Activated CD8-positive, alpha-beta T cell treated with anti-CD3 and anti-CD28 coated beads, Interleukin-2, amount 10 ng/mL, durations not matched to agents 7 days and 5 days (primary cell): ENCODE results near the gene MAFB. TPM values are rescaled to one million over a fixed set of nuclear protein-coding genes. Genes with fewer than 3 reads are reported as not detected.

Source experiments
- ATAC-seq: fragments of 150-1000 bp; cut with Tn5 transposase; one replicate; pipeline ENCODE4 v1.10.0; 2021; ENCODE audit warnings: moderate library complexity
- CTCF ChIA-PET: fragments of 350-600 bp; sonication (Branson Sonifier 250); formaldehyde crosslinking; loops from one replicate; lab custom pipeline; 2021; ENCODE audit warnings: antibody characterized with exemption; lab: Charles Lee
- POLR2A ChIA-PET: fragments of 350-600 bp; sonication (Branson Sonifier 250); formaldehyde crosslinking; loops from one replicate; lab custom pipeline; 2021; ENCODE audit warnings: antibody characterized with exemption; lab: Charles Lee
- DNase-seq: peaks from one replicate; pipeline ENCODE4 v3.0.0-alpha.2; 2020
- H3K27ac Mint-ChIP-seq: one replicate; pipeline ENCODE4 v1.8.0; 2021; ENCODE audit warnings: mild to moderate bottlenecking, mixed read lengths
- H3K27me3 Mint-ChIP-seq: one replicate; pipeline ENCODE4 v1.8.0; 2021; ENCODE audit warnings: low read depth, mixed read lengths
- H3K36me3 Mint-ChIP-seq: one replicate; pipeline ENCODE4 v1.8.0; 2021; ENCODE audit warnings: low read depth, mixed read lengths
- H3K4me1 Mint-ChIP-seq: one replicate; pipeline ENCODE4 v1.8.0; 2021; ENCODE audit warnings: low read depth, mixed read lengths
- H3K4me3 Mint-ChIP-seq: one replicate; pipeline ENCODE4 v1.8.0; 2021; ENCODE audit warnings: mild to moderate bottlenecking, mixed read lengths
- H3K9me3 Mint-ChIP-seq: one replicate; pipeline ENCODE4 v1.8.0; 2022; ENCODE audit warnings: mixed read lengths; ENCODE audit not compliant: insufficient read depth
- total RNA-seq, 2 experiments: library from RNA; stranded (reverse); gene quantifications; one replicate each; pipeline ENCODE4 v1.2.3, GENCODE V29; 2021

The MAFB gene
- total RNA-seq, 2 experiments from 2014 or later, result 0.08 TPM; not detected in 1

DNA sequence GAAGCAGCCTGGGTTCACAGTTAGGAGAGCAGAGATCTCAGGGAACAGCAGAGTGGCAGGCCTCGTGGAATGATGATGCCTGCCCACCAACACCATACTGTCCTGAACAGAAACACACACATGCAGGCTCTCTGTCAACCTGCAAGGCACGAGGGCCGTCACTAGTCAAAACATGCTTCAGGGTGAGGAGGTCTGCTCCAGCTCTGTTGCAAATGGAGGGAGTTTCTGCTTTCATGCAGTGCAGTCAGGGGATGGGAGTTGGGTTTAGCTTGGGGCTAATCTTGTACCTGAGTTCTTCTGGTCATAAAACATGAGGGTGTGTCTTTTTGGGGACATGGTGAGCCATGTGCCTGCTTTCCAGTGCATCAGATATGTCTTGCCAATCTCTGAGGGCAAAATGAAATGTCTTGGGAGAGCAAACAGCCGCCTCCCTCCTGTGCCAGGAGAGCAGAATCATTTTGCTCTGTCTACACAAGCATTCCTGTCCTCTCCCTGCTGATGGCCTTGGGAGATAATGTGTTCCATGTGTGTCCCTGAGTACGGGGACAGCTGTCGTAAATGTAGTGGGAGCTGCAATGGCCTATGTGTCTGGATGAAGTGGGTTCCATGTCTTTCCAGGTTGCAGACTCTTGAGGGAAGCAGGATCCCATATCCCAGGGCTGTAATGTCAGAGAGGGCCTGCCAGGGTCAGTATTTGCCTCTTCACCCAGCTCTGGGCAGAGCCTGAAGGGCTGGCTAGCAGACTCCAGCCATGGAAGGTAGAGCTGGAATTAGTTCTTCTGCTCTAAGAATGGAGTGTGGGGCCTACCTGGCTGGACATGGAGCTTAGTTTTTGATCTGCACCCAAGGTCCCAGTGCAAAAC lies 40.6 kb downstream of the MAFB start:
- Mint-ChIP-seq H3K36me3 (no peaks in the 10 kb centered on the region), H3K27me3 (peaks cover 6% of the 10 kb centered on the region)
- CTCF ChIA-PET, result no interaction called here

DNA sequence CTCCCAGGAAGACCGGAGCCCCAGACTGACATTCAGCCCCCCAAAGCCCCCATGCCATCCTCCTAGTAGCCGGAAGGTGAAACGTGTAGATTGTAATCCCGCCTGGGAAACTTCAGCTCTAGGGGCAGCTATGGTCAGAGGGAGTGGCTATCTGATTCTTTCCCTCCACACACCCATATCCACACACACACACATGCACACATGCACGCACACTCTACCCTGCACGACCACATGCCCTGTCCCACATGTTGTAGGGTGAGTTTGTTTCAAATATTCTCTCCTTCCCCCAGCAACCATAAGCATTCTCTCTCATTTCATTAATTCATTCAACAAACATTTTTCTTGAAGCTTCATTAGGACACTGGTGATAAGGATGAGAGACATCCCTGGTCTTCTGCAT lies 42.2 kb downstream of the MAFB start:
- ATAC-seq, result no peak
- H3K27ac Mint-ChIP-seq, result no peak overlapping the region
- H3K9me3 Mint-ChIP-seq, result no peaks in the 10 kb centered on the region
- ChIA-PET CTCF (no interaction called here), POLR2A (no interaction called here)
- DNase-seq, result no peak
- peaks cover 6% of the 10 kb centered on the region for H3K27me3 Mint-ChIP-seq
- no peaks in the 10 kb centered on the region for H3K36me3 Mint-ChIP-seq
- no peak overlapping the region for H3K4me3 Mint-ChIP-seq
- H3K4me1 Mint-ChIP-seq, result no peaks in the 10 kb centered on the region

More for the DNA sequence above, 40.6 kb downstream of the MAFB start:
- DNase-seq, result no peak
- POLR2A ChIA-PET, result no interaction called here
- no peak for ATAC-seq
- Mint-ChIP-seq H3K4me1 (no peaks in the 10 kb centered on the region), H3K9me3 (no peaks in the 10 kb centered on the region), H3K27ac (no peak overlapping the region), H3K4me3 (no peak overlapping the region)

DNA sequence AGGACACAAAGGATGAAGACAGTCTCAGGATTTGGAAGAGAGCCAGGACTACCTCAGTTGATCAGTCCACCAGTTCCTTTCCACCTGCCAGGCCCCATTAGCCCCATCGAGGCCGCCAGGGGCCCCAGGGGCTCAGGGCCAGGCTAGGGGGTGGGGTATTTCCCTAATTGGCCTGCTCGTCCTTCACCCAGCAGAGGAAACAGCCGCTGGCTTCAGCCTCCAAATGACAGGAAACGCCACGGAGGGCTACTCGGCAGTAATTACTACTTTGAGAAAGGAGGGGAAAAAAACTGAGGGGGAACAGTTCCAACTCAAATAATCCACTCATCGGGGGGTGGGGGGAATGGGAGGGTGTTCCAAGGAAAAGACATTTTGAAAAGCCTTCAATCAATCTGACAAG lies 42.7 kb downstream of the MAFB start:
- no peak overlapping the region for H3K27ac Mint-ChIP-seq
- no peaks in the 10 kb centered on the region for H3K9me3 Mint-ChIP-seq
- H3K4me1 Mint-ChIP-seq, result no peaks in the 10 kb centered on the region
- ATAC-seq, result no peak
- CTCF ChIA-PET, result no interaction called here
- no peaks in the 10 kb centered on the region for H3K36me3 Mint-ChIP-seq
- no peak overlapping the region for H3K4me3 Mint-ChIP-seq
- H3K27me3 Mint-ChIP-seq, result peaks cover 6% of the 10 kb centered on the region
- POLR2A ChIA-PET, result no interaction called here
- no peak for DNase-seq

DNA sequence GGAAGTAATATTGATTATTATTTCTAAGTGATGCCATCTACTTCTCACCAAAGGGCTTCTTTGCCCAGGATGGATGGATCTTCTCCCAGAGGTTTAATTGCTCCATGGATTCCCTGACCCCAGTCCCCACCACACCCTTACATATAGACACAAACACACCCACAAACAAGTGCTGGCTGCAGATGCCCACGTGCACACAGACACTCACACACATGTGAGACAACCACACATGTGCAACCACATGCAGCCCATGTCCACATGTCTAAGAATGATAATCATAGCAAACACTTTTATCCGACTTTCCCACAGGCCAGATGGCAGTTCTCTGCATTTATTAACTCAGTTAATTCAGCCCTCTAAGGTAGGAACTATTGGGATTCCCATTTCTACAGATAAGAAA lies 44.2 kb downstream of the MAFB start:
- no peak for DNase-seq
- no peaks in the 10 kb centered on the region for H3K4me1 Mint-ChIP-seq
- no peak overlapping the region for H3K27ac Mint-ChIP-seq
- H3K27me3 Mint-ChIP-seq, result peaks cover 6% of the 10 kb centered on the region
- no peaks in the 10 kb centered on the region for H3K9me3 Mint-ChIP-seq
- CTCF ChIA-PET, result no interaction called here
- ATAC-seq, result no peak
- POLR2A ChIA-PET, result no interaction called here
- no peaks in the 10 kb centered on the region for H3K36me3 Mint-ChIP-seq
- H3K4me3 Mint-ChIP-seq, result no peak overlapping the region

DNA sequence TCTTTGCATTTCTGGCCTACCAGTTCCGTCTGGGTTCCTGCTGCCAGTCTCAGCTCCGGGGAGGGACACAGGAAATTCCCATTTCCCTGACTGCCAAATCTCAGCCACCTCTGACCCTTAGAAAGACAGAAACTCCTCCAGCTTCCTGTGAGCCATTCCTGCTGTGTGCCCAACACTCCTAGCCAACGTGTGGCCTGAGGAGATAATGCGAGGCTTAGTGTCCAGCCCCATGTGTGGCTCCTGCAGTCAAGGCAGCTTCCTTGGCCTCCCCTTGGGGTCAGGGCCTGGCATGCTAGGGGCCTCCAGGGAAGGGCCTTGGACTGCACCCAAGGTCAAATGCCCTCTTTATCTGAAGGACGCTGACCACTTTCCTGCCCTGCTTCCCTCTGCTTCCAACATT lies 45.1 kb downstream of the MAFB start:
- CTCF ChIA-PET, result no interaction called here
- H3K27me3 Mint-ChIP-seq, result peaks cover 6% of the 10 kb centered on the region
- H3K4me3 Mint-ChIP-seq, result no peak overlapping the region
- H3K27ac Mint-ChIP-seq, result no peak overlapping the region
- no peaks in the 10 kb centered on the region for H3K9me3 Mint-ChIP-seq
- H3K4me1 Mint-ChIP-seq, result no peaks in the 10 kb centered on the region
- no peaks in the 10 kb centered on the region for H3K36me3 Mint-ChIP-seq
- POLR2A ChIA-PET, result no interaction called here
- ATAC-seq, result no peak
- no peak for DNase-seq

DNA sequence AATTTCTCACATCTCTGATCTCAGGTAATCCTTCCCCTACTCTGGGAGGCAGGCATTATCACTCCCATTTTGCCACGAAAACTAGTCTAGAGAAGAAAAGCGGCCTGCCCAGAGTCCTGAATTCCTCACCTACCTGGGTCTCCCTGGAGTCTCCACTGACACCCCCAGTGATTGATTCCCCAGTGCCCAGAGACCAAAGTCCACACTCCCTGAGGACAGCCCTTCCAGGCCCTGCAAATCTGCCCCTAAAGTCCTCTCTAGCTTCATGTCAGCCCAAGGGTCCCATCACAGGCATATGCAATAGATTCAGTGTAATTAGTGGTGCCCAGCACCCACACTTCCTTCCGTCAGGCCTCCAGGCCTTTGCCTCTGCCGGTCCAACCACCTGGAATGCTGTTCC lies 47.2 kb downstream of the MAFB start:
- H3K27ac Mint-ChIP-seq, result no peak overlapping the region
- peaks cover 1% of the 10 kb centered on the region for H3K27me3 Mint-ChIP-seq
- H3K36me3 Mint-ChIP-seq, result no peaks in the 10 kb centered on the region
- ChIA-PET CTCF (interaction anchor here (0.9 kb wide), 1 partner anchor 13 kb away, joined by 3 read pairs; no protein-coding TSS in a partner anchor), POLR2A (no interaction called here)
- H3K9me3 Mint-ChIP-seq, result no peaks in the 10 kb centered on the region
- H3K4me1 Mint-ChIP-seq, result no peaks in the 10 kb centered on the region
- no peak overlapping the region for H3K4me3 Mint-ChIP-seq
- DNase-seq (no peak), ATAC-seq (no peak)

DNA sequence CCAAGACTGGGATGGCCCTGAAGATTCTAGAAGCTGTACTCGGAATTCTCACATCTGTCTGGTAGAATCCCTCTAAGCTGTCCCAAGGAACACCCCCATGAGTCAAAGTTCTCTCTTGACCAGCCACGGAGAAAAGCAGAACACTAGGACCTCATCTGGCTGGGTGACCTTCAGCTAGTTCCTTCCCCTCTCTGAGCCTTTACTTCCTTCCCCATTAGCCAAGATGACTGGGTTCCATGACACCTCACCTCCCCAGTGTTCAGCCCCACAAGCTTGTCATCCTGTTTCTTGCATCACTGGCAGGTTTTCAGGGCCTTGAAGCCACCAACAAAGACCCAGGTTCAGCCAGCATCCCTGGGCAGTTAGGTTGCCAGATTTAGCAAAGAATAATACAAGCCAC lies 47.8 kb downstream of the MAFB start:
- H3K27me3 Mint-ChIP-seq, result no peaks in the 10 kb centered on the region
- ATAC-seq, result no peak
- CTCF ChIA-PET, result interaction anchor here (0.9 kb wide), 1 partner anchor 13 kb away, joined by 3 read pairs; no protein-coding TSS in a partner anchor
- H3K27ac Mint-ChIP-seq, result no peak overlapping the region
- H3K9me3 Mint-ChIP-seq, result no peaks in the 10 kb centered on the region
- H3K36me3 Mint-ChIP-seq, result no peaks in the 10 kb centered on the region
- POLR2A ChIA-PET, result no interaction called here
- H3K4me1 Mint-ChIP-seq, result no peaks in the 10 kb centered on the region
- no peak for DNase-seq
- no peak overlapping the region for H3K4me3 Mint-ChIP-seq

DNA sequence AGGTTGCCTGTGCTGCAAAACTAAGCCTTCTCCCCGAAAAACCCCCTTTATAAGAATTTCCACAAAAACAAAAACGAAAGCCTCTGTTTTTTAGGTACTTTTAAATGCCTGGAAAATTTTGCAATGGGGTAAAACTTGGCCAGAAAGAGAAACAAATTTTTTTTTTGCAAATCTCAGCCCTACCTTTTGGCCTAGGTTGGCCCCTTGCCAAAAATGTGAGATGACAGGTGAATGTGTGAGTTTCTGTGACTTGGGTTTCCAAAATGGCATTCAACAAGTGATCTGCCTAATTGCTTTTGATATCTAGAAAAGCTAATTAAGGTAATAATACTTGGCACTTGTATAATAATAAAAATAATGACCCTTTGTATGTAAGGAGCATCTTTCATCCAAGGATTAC lies 48.4 kb downstream of the MAFB start:
- CTCF ChIA-PET, result no interaction called here
- Mint-ChIP-seq H3K27ac (no peak overlapping the region), H3K27me3 (no peaks in the 10 kb centered on the region)

DNA sequence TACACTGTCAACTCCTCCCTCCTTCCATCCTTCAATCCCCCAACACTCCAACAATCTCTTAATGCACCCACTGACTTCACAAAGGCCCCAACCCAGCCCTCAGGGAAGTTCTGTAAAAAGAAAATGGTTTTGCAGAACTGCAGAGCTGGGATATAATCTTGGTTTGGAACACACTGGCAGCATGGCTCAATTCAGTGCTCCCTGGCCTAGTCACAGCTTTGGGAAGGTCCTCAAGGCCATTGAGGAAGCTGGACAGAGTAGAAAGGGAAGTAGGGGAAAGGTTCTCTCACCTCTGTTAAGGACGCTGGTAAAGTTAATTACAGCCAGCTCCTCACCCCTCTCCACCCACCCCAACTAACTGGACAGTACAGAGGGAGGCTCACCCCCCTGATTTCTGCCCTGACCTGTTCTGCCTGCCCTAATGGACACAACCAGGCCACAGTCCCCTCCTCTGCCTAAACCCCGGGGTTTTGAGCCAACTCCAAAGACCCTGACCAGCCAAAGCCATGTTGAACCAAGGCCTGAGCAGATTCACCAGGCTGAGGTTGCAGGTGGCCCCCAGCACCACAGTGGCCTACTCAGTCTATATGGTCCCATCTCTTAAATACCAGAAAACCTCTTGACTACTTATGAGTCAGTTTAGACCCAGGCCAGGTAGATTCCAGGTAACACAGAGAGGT lies 49.2 kb downstream of the MAFB start:
- Mint-ChIP-seq H3K27ac (no peak overlapping the region), H3K4me3 (no peak overlapping the region), H3K9me3 (no peaks in the 10 kb centered on the region), H3K27me3 (no peaks in the 10 kb centered on the region), H3K4me1 (no peaks in the 10 kb centered on the region), H3K36me3 (no peaks in the 10 kb centered on the region)
- DNase-seq (no peak), ATAC-seq (no peak)
- CTCF ChIA-PET, result no interaction called here
- POLR2A ChIA-PET, result no interaction called here

More for the DNA sequence above, 48.4 kb downstream of the MAFB start:
- H3K36me3 Mint-ChIP-seq, result no peaks in the 10 kb centered on the region
- POLR2A ChIA-PET, result no interaction called here
- H3K4me3 Mint-ChIP-seq, result no peak overlapping the region
- DNase-seq (no peak), ATAC-seq (no peak)
- no peaks in the 10 kb centered on the region for H3K4me1 Mint-ChIP-seq
- H3K9me3 Mint-ChIP-seq, result no peaks in the 10 kb centered on the region

DNA sequence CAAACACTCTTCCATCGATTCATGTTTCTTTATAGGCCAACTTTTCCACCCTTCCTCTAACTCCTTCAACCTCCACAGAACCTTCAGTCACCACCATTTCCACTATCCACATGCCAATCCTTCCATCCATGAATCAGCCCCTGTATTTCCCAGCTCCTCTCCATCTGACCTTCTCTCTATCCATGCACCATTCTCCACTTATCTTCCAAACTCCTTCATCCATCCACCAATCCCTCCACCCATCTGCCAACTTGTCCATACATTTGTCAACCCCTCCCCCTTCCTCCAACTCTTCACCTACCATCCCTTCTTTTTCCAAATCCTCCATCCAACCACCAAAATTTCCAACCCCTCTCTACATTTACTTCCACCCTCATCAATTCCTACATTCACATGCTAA lies 49.9 kb downstream of the MAFB start:
- ATAC-seq (no peak), DNase-seq (no peak)
- CTCF ChIA-PET, result no interaction called here
- no peaks in the 10 kb centered on the region for H3K9me3 Mint-ChIP-seq
- H3K27me3 Mint-ChIP-seq, result no peaks in the 10 kb centered on the region
- no peak overlapping the region for H3K27ac Mint-ChIP-seq
- H3K4me3 Mint-ChIP-seq, result no peak overlapping the region
- no peaks in the 10 kb centered on the region for H3K36me3 Mint-ChIP-seq
- POLR2A ChIA-PET, result no interaction called here
- H3K4me1 Mint-ChIP-seq, result no peaks in the 10 kb centered on the region

DNA sequence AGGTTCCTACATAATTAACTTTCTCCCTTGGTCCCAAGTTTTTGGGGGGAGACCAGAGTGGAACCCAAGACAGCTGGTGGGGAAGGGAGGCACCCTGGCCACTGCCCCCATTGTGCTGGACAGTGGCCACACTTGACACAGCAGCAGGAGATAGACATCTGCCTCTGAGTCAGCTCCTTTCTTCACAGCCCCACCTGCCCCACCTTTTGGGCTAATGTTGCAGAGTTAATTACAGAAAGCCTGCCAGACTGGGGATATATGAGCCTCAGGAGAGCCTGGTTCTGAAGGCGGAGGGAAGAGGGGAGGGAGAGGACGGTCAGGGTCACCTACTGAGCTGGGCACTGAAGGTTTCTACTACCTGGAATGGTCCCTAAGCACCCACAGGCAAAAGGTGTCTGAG lies 50.6 kb downstream of the MAFB start:
- POLR2A ChIA-PET, result no interaction called here
- CTCF ChIA-PET, result no interaction called here
- DNase-seq, result no peak
- H3K36me3 Mint-ChIP-seq, result no peaks in the 10 kb centered on the region
- ATAC-seq, result no peak
- no peaks in the 10 kb centered on the region for H3K4me1 Mint-ChIP-seq
- H3K4me3 Mint-ChIP-seq, result no peak overlapping the region
- no peaks in the 10 kb centered on the region for H3K9me3 Mint-ChIP-seq
- no peaks in the 10 kb centered on the region for H3K27me3 Mint-ChIP-seq
- no peak overlapping the region for H3K27ac Mint-ChIP-seq

DNA sequence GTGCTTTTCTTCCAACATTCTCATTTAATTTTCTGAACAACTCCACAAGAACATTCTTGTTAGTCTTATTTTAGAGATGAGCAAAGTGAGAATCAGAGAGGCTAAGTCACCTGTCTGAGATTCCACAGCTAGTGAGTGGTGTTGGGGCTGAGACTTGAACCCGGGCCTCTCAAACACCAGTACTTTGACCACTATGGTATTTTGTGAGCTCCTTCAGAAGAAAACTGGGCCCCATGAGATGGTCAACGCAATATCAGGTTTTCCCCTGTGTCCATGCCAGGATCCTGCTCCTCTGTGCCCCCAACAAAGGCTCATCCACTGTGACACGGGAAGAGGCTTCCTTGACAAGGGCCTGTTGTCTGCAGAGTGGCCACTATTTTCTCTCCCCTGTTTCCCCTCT lies 51.9 kb downstream of the MAFB start:
- CTCF ChIA-PET, result no interaction called here

More for the DNA sequence above, 51.9 kb downstream of the MAFB start:
- Mint-ChIP-seq H3K36me3 (no peaks in the 10 kb centered on the region), H3K4me3 (no peak overlapping the region), H3K27me3 (no peaks in the 10 kb centered on the region), H3K4me1 (no peaks in the 10 kb centered on the region), H3K9me3 (no peaks in the 10 kb centered on the region), H3K27ac (no peak overlapping the region)
- ATAC-seq (no peak), DNase-seq (no peak)
- POLR2A ChIA-PET, result no interaction called here
